HL-60/S4 treated with retinoic acid at 250 ng/mL for 4 days and 3 days (cell line): ENCODE data around the gene MEN1.

Source experiments
- in situ Hi-C: fragments of 300-500 bp; cut with MboI; formaldehyde crosslinking; loops from 2 replicates; pipeline ENCODE4 v1.7.0; 2022; ENCODE audit warnings: low sequenced_read_pairs

Gene MEN1

DNA sequence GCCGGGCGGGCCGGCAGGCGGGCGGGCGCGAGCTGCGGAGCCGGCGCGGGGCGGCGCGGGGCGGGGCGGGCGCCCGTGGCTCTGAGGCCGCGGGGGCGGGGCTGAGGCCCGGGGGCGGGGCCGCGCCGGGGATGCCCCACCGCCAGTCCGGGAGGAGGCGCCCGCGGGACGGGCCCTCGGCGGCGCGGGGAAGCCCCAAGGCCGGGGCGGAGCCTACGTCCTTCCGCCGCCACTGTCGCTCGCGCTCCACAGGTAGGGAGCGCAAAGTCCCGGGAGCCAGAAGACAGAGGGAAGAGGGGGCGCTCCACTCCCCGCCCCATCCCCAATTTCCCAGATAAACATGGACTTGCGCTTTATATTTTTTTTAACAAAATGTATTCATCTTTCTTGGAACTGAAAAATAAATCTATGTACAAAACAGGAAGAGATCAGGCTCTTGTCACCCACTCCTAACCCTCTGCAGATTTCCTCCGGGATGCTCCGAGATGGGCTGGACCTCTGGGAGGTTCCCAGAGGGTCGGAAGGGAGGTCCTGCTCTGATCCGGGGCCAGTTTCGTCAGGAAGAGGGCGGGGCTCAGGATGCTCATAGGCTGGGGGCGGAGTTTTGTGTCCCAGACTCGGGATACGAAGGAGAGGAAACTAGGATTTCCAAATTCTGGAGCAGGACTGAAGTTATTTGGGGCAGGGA is 7.0 kb downstream of the MEN1 start, which contains the start of gene MAP4K2:
TSS of gene MAP4K2 (minus strand) at position 57 of the 688 bp plus-strand sequence. CDS start 65 bp downstream, outside the sequence.
- in situ Hi-C loops: no loop called here

DNA sequence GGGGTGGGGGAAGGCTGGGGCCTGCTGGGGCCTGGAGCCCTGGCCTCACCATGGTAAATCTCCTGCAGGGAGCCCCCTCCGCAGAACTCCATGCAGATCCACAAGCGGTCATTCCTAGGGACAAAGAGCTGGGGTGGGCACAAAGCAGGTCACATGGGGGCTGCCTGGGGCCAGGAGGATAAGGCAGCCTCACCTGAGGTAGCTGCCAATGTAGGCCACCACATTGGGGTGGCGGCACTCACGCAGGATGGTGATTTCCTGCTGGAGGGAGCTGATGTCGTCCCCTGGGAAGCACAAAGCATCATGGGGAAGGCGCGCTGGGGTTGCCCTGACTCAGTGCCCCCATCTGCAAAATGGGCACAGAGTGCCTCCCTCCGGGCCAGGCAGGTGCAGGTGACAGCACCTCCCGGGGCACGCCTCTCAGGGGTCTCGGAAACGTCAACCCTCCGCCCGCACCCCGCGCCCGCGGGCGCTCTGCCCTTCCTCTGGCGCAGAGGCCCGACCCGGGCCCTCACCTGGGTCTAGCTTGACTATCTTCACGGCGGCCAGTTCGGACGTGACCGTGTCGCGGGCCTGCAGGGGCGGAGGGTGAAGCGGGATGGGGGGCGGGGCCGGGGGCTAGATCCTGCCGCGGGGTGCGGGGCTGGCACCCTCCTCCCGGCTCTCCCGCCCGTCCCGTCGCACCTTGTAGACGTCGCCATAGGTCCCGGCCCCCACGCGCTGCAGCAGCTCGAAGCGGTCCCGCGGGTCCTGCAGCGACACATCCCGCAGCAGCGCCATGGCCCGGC is 7.8 kb downstream of the MEN1 start:
- in situ Hi-C loops: no loop called here

DNA sequence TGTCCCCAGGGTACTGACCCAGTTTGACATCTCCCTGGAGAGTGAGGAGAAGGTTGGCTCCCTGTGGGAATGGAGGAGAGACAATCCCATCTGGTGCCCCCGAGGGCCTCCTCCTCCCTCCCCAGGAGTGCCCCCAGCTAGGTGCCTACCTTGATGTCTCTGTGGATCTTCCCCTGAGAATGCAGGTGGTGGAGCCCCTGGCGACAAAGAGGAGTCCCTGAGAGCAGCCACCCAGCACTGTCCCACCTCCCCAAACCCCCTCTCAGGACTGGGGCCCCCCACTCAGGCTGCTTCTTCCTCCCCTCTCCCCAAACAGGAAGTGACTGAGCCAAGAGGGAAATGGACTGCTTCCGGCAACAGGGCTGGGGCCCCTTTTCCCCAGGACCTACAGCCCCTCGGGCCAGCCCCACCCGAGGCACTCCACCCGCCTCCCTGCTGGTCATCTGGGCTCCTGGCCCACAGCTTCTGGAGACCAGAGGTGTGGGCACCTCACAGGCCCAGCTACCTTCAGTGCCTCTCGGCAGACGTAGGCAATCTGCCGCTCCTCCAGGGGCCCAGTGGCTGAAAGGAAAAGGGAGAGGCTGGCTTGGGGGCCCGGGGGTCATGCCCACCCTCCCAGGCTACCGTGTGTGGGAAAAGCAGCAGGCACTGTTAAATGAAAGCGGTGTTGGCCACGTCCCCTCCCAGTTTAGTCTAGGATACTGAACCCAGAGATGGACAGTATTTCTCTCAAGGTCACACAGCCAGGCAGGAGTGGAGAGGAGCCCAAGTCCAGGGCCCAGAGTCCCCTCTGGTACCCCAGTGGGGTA is 8.6 kb downstream of the MEN1 start:
- in situ Hi-C loops: no loop called here

DNA sequence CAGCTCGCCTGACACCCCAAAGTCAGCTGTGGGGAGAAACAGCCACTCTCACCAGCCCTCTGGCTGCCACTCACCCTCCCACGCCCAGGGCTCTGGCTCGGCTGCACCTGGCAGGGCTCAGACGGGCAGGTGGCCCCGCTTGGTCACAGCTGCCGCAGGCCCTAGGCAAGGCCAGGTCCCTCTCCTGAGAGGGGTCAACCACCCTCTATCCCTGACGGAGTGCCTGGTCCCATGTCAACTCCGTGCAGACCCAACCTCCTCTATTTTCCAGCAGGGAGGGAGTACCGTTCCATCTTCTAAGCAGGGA is 9.2 kb downstream of the MEN1 start:
- in situ Hi-C loops: no loop called here

DNA sequence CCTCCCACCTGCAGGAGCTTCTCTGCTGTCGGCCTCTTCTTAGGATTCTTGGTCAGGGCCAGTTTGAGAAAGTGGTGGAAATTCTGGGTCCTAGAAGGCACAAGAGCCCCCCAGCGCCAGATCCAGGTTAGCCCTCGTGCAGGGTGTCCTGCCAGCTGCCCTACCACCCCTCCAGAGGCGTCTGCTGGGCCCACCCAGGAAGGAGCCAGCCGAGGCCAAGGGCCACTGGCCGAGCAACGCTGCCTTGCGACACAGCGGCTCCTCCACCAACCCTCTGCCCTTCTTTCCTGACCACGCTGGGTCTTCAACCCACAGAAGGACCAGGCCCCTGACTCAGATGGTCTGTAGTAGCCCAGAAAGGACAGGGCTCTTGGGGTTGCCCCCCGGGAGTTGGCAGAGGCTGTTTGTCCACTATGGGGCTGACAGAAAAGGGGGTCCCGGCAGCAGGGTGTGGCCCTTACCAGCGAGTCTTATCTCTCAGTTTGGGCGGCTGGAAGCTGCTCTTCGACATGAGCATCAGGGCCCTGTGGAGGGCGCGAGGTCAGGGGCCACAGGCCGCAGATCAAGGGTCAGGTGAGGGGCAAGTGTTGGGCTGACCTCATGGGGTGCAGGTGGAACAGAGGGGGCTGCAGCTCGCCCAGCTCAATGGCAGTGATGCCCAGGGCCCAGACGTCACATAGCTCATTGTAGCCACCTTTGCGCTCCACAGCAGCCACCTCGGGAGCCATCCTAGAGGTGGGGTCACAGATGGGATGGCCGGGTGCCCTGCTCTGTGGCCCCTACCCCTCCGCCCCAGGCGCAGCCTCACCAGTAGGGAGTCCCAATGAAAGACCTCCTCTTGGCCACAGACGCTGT is 9.8 kb downstream of the MEN1 start:
- in situ Hi-C loops: no loop called here

DNA sequence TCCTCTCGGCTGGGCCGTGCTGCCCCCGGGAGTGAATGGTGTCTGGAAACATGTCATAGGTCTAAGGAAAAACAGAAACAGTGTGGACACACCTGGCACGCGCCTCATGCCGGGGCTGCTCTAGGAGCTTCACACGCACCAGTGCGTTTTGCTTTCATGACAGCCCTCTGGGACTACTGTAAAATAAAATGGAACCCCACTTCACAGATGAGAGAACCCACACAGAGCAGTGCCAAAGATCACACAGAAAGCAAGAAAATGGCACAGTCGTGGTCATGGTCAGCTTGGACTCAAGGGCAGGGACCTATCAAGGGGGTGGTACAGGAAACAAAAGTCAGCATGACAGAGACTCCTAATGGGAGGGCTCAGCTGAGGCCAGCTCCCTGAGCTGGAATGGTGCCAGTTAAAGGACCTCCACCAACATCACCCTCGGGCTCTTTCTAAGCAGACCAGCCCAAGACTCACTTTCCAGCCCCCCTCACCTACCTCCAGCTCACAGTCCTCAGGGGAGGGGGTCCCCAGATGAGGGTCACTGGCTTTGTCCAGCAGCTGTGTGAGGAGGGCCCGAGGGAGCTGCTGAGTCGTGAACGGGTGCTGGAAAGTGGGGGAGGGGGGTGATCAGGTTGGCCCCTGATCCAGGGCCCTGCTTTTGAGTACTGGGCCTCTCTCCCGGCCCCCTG is 10.6 kb downstream of the MEN1 start:
- in situ Hi-C loops: no loop called here

DNA sequence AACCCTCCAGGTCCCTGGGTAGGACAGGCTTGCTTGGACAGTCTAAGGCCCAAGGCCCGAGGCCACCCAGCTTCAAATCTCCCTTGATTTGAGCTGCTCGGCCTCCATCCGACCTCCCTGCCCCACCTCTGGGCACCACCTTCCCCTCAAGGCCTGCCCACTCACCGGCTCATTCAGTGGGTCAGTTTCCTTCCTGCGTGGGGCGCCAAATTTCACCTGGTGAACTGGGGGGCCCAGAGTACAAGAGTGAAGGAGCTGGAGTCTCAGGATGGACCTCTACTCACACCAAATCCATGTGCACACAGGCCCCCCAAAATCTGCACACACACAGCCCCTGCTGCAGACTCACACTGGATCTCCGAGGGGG is 11.1 kb downstream of the MEN1 start:
- in situ Hi-C loops: no loop called here

DNA sequence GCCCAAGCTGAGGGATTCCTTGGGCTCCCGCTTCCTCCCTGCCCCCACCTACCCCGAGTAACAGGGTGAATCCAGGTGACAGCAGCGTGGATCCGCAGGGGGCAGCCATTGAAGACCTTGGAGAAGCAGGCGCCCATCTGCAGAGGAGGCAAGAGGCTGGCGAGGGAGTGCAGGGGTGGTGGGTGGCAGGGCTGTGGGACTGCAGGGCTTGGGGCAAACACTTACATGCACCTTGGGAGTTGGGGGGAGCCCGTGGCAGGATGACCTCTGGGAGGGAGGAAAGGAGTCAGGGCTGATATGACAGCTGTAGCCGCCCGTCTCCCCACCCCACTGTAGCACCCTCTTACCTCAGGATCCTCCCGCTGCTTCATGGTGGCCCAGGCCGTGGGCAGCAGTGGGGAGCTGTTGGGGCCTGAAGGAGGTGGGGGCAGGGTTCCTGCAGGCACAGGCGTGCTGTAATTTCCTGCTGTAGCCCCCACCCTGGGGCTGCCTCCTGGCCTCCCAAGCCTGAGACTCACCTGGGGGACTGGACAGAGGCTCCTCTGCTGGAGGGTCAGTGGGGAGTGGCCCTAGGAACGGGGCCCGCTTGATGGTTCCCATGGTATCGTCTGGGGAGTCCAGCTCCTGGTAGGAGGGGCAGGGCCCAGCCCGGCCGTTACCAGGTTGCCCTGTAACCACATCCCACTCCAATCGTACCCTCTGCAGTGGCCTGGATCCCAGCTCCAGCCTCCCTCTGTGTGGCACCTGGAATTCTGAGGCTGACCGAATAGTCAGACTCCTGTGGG is 13.4 kb downstream of the MEN1 start:
- in situ Hi-C loops: no loop called here

DNA sequence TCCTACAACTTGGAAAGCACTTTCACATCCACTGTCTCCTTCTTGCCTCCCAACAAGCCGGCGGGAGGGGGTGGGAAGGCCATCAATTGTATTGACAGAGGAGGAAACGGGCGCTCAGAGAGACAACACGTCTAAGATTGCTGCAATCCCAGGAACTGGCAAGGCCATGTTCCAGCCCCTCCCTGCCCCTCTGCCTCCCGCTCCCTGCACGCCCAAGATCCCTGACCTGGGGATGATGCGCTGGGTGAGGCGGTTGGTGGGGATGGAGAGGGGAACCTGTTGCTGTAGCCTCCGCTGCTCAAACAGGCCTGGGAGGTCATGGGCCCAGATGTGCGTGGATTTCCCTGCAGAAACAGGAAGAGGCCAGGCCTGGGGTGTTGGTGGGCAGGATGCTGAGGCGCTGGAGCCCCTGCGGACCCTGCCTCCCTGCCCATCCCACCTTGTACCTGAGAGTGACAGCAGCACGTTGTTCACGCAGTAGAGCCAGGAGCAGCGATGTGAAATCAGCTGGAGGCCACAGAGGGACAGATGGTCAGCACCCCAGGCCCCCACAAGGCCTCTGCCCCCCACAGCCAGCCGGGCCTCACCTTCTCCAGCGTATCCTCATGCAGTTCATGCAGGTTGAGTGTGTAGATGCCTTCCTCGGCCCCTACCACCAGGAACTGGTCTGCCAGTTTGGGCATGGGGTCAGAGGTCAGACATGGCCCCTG is 14.1 kb downstream of the MEN1 start:
- in situ Hi-C loops: no loop called here

DNA sequence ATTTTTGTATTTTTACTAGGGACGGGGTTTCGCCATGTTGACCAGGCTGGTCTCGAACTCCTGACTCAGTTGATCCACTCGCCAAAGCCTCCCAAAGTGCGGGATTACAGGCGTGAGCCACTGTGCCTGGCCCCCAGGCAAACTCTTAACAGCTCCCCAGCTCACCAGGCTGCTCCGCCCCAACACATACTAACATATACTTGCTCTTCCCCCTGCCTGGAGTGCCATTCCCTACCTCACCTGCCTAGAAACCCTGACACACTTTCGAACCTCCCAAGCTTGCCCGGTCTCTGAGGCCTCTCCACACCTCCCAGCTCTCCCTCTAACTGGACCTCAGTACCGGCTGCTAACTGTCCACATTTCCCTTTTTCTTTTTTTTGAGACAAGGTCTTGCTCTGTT is 15.8 kb downstream of the MEN1 start:
- in situ Hi-C loops: no loop called here

DNA sequence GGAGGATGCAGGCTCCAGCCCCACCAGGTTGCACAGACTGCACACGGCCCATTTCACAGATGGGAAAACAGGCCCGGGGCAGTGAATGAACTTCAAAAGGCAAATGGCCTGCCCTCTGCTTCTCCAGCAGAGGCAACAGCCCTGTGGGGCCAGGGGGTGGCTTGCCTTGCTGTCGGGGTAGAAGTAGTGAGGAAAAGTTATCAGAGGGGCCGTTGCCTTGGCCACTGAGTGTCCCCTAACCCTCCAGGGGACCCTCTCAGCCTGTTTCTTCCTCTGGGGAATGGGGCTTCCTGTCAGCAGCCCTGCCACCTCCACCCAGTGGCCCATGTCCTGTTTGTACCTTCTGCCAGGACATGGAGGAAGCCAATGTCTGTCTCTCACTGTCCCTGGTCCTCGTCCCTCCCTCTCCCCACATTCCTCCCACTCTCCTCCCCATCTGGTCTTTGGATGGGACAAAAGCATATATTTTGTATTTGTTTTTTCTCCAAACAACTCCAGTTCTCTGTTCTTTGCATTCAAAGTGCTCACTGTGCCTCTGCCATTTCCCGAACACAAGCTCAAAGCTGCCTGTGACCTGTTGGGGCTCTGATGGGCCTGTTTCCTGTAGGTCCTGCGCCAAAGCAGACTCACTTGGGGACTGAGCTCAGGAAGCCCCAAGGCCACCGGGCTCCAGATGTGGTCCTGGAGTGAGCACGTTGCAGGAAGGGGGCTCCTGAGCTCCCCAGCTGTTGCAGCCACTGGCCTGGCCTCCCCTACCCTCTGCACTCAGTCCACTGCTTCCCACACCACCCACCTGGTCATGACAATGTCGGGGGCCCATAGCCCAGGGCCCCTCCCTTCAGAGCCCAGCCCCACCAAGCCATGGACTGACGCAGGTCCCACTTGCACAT is 16.8 kb downstream of the MEN1 start:
- in situ Hi-C loops: no loop called here

DNA sequence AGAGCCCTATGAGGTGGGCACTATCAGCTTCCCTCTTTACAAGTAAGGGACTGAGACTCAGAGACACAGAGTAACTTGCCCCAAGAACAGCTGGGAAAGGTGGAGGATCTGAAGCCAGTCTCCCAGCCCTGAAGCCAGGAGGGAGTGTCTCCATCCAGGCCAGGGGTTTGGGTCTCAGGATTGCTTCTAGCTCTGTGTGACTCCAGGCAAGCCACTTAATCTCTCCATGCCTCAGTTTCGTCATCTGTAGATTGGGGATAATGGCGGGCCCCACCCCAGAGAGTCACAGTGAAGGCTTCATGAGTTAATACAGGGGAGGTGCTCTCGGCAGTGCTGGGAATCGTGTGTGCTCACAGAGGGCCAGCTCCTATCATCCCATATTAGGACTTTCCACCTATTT is 17.9 kb downstream of the MEN1 start:
- in situ Hi-C loops: no loop called here

DNA sequence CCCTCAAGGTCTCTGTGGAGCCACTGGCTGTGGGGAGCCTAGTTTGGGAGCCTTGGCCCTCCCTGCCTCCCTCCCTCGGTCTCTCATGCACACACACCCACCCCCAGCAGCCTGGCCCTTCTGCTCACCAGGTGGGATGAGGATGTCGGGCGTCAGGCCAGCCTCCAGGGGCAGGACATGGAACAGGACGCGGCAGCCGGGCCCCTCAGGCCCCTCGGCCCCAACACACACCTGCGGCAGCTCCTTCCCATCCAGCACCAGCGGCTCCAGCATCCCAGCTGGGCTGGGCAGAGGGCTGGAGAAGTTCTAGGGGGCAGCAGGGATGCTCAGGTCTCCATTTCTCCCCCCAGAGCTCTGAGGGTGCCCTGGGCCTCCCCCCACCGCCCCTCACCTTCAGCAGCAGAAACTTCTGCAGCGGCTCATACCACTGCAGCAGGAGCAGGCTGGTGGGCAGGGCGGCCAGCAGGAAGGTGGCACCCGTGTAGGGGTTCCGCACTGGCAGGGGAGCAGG is 18.5 kb downstream of the MEN1 start:
- in situ Hi-C loops: no loop called here

DNA sequence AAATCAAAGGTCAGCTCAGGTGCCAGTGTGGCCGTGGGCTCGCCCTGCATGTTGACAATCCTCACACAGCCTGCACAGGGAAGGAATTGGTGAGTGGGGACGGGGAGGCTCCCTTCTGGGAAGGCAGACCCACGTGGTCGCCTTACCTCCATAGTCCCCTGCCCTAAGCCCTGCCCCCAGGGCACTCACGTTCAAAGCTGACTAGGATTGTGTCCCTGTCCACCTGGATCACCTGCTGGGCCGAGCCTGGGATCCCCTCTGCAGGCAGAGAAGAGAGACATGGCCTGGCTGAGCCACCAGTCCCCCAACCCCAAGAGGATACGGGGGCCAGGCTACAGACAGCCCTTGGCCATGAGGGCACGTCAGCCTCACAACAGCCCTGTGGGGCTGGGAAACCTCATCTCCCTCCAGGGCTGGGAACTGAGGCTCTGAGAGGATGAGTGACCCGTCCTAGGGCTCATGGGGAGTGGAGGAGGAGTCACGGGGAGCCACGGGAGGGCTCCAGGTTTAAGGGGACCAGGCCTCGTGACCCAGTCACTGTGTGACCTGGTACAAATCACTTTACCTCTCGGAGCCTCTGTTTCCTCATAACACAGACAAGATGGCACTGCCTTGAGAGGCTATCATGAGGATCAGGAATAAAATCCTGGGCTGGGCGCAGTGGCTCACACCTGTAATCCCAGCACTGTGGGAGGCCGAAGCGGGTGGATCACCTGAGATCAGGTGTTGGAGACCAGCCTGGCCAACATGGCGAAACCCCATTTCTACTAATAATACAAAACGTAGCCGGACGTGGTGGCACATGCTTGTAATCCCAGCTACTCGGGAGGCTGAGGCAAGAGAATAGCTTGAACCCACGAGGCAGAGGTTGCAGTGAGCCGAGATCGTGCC is 19.9 kb downstream of the MEN1 start:
- in situ Hi-C loops: no loop called here

DNA sequence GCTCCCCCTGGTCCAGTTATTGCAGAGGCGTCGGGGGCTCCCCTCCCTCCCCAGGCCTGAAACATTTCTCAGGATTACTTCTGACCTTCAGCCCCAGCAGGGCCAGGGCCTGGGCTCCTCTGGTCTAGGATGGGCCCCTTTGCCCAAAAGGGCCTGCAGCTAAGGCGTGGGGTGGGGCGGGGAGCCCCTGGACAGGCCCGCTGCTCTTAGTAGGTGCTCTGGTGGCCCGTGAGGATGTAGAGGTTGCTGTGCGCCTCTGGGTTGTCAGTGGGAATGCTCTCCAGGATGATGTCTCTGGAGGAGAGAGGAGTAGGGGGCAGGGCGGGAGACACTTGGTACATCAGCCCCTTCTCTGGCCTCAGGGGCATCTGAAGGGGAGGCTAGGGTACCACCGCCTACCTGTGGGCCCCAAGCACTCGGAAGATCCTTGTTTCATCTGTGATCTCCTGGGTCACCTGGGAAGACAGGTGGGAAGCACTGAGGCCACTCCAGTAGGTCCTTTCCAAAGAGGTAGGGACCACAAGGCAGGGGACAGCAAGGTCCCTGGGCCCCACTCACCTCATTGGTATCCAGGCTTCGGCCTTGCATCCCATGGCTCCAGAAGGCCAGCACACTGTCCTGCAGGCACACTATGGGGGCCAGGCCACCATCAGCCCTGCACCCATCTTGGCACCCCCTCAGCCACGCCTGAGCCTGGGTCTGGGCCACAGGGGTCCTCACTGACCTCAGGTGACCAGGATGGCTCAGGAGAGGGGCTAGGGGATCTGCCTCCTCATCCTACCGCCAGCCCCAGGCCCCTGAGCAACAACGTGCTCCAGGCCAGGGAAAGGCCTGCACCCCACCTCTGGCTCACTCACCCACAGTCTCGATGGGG is 20.8 kb downstream of the MEN1 start:
- in situ Hi-C loops: no loop called here
